IPS-NIHi7 (cell line): ENCODE data around the gene LY9.

Experiments used
- DNase-seq: peaks from one replicate; pipeline ENCODE4 v3.0.0; 2012; ENCODE audit warnings: mixed read lengths; ENCODE audit errors: extremely low spot score

LY9 gene, protein sequence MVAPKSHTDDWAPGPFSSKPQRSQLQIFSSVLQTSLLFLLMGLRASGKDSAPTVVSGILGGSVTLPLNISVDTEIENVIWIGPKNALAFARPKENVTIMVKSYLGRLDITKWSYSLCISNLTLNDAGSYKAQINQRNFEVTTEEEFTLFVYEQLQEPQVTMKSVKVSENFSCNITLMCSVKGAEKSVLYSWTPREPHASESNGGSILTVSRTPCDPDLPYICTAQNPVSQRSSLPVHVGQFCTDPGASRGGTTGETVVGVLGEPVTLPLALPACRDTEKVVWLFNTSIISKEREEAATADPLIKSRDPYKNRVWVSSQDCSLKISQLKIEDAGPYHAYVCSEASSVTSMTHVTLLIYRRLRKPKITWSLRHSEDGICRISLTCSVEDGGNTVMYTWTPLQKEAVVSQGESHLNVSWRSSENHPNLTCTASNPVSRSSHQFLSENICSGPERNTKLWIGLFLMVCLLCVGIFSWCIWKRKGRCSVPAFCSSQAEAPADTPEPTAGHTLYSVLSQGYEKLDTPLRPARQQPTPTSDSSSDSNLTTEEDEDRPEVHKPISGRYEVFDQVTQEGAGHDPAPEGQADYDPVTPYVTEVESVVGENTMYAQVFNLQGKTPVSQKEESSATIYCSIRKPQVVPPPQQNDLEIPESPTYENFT

GRCh38 chr1:160795951-160796383 is at the start of gene LY9:
TSS of gene LY9 (plus strand) at chr1:160796174. CDS start at chr1:160796188, 14 bp downstream.
- no peak for DNase-seq

- no peak for DNase-seq
Measured at GRCh38 chr1:160746836-160747500, 49.0 kb upstream of the LY9 start.

- DNase-seq, result no peak
Measured at GRCh38 chr1:160747717-160748116, 48.3 kb upstream of the LY9 start.

GRCh38 chr1:160748181-160748877 is 47.6 kb upstream of the LY9 start:
- peak; percentile 46 for DNase-seq

DNA sequence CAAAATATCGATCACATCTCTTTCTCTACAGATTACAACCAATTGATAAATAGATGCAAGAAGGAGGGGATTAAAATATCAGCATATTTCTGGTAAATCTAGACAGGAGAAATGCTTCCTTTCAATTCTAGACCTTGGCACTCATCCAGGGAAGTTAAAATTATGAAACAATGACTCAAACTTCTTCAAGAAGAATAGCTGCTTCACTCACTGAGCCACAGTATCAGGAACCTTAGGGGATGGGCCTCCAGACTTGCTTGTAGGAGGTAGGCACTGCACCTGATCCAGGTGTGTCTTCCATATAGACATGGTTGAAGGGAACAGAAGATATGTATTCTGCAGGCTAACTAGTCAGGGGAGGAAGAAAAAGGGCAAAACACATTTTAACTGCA is 47.1 kb upstream of the LY9 start:
- no peak for DNase-seq

DNA sequence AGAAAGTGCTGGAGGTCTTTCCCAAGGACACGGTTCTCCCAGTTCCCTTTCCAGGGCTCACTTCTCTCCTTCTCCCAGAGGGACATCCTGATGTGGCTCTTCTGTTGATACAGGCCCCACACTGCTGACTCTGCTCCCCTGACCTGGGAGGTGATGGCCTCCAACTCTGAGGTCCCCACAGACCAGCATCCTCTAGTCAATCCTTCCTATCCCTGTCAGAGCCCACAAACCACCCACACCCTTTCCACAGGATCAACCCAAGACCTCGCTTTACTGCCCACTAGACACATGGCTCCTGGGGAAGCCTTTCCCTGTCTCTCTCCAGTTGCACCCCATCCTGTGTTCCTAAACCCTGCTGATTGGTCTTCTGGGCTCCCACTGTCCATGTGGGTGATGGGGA is 45.4 kb upstream of the LY9 start:
- DNase-seq, result no peak

- no peak for DNase-seq
Measured at GRCh38 chr1:160752406-160752805, 43.6 kb upstream of the LY9 start.

DNA sequence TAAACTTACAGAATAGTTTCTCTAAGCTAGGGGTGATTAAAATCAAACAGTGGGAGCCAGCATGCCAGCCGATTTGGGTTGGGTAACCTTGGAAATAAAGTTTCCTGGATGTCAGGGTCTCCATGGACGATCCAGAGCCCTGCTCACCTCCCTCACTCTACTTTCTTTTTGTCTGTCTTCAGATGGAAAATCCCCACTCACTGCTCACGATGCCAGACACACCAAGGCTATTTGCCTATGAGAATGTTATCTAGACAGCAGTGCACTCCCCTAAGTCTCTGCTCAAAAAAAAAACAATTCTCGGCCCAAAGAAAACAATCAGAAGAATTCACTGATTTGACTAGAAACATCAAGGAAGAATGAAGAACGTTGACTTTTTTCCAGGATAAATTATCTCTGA is 43.0 kb upstream of the LY9 start:
- no peak for DNase-seq

DNA sequence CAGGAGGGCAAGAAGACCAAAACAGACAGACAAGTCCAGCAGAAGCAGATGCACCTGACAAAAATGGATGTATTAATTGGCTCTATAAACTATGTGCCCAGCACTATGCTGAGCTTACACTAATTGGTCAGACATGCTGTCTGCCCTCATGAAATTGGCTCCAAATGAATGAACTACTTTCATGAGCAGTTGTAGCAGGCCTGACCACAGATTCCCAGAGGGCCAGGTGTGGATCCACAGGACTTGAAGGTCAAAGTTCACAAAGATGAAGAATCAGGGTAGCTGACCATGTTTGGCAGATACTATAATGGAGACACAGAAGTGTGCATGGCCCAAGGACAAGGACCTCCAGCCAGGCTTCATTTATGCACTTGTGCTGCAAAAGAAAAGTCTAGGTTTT is 42.4 kb upstream of the LY9 start:
- no peak for DNase-seq

DNA sequence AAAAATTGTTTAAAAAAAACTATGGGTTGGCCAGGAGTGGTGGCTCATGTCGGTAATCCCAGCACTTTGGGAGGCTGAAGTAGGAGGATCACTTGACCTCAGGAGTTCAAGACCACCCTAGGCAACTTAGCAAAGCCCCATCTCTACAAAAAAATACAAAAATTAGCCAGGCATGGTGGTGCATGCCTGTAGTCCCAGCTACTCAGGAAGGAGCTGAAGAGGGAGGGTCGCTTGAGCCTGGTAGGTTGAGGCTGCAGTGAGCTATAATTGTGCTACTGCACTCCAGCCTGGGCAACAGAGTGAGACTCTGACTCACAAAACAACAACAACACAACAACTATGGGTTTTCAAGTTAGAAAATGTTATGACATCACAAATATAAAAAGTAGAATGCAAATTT is 40.5 kb upstream of the LY9 start:
- no peak for DNase-seq

GRCh38 chr1:160755911-160756848 is 39.8 kb upstream of the LY9 start:
- no peak for DNase-seq

DNA sequence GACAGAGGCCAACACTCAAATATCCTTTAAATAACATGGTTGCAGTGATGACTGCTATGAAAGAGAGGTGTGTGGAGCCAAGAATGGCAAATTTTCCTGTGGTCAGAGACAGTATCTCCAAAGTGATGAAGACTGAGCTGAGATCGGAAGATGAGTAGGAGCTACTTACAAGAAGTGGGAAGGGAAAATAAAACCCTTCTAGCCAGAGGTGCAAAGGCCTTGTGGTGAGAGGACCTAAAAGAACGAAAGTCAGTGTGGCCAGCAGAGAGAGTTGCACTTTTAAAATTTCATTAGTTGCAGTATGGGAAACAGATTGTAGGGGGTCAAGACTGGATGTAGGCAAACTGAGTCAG is 39.1 kb upstream of the LY9 start:
- DNase-seq, result no peak

GRCh38 chr1:160758521-160758920 is 37.5 kb upstream of the LY9 start:
- no peak for DNase-seq

- DNase-seq, result no peak
Measured at GRCh38 chr1:160759740-160760139, 36.2 kb upstream of the LY9 start.

GRCh38 chr1:160761046-160761445 is 34.9 kb upstream of the LY9 start:
- DNase-seq, result no peak

- DNase-seq, result no peak
Measured at GRCh38 chr1:160761886-160762285, 34.1 kb upstream of the LY9 start.

DNA sequence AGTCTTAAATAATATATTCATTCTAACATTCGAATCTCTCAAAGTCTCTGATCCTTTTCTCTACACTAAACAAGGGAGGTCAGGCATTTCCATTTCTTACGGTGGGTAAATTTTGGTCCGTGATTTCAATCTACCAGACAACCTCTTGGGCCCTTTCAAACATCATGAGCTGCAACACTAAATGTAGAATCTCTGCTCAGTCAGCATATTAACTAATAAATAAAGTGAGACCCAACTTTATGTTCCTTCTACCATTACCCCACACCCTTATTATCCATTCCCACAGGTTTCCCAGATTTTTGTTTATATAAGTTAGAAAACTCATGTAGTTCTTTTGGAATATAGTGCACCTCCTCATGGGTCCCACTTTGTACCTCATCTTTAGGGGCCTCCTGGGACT is 32.0 kb upstream of the LY9 start:
- DNase-seq, result no peak

GRCh38 chr1:160767395-160768294 is 28.3 kb upstream of the LY9 start:
- DNase-seq, result no peak

DNA sequence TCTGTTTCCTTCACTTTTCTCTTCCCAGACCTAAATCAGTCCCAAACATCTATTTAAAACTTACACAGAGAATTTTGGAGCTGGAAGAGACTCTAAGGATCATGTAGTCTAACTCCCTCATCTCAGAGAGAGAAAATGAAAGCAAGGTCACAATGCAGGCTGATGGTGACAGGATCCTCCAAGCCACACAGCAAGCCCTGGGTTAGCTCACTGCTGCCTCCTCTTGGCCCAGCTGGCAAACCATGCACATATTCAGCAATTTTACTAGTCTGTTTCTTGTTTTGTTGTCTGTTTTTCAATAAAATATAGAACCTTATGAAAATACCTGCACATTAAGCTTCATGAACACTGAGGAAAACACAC is 27.7 kb upstream of the LY9 start:
- peak; percentile 73 for DNase-seq

GRCh38 chr1:160772331-160772730 is 23.6 kb upstream of the LY9 start:
- DNase-seq, result no peak
